Epithelial cell of alveolus of lung (primary cell): ENCODE measurements around the gene TAGLN3. TPM values are rescaled to one million over a fixed set of nuclear protein-coding genes. Genes with fewer than 3 reads are reported as not detected.

Experiments used
- total RNA-seq: library from RNA; depleted of rRNA; stranded (reverse); fragments of >200 nt; gene quantifications from 2 replicates; pipeline ENCODE4 v1.2.1, GENCODE V29; 2015

Gene TAGLN3
- total RNA-seq, result 3.2 TPM in 1 of 2 replicates, not detected in the other

GRCh38 chr3:111998636-111999483 lies at the start of gene TAGLN3:
Gene TAGLN3 (plus strand): TSS chr3:111998922. CDS start chr3:111999423, 501 bp downstream.

DNA sequence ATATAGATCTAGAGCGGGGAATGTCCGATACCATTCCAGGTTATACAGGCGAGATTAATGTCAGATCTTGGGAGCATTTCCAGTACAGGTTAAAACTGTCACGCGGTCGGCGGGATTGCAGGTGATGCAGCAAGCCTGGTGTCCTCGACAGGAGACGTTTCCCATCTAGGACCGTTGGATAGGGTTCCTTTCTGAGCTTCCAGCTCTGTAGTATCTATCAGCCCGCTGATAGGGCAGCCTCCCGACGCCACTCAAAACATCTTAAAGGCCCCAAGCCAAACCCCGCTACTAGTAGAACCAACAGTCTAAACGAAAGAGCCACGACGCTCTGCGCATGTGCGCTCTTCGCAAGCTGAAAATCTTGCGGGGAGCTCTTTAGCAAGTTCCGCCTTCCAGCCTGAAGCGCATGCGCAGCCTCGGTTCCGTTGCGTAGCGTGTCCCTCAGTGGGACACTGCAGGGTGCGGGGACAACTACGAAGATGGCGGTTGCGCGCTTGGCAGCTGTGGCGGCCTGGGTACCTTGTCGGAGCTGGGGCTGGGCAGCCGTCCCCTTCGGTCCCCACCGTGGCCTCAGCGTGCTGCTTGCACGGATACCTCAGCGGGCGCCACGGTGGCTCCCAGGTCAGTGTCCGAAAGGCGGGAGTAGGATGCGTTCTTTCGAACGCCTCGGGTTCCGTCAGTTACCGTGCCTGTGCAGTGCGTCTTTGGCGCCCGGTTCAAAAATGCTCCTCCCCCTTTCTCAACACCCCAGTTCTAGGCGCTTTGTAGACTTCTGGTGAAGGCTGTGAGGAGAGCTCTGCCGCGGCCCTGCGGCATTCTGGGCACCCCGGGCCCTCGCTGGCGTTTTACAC lies 19.9 kb upstream of the TAGLN3 start, which contains the start of gene ABHD10:
TSS of gene ABHD10 (plus strand) at position 444 of the 851 bp plus-strand sequence. CDS start at position 480, 36 bp downstream.

GRCh38 chr3:112034436-112034835 lies 35.7 kb downstream of the TAGLN3 start, which contains the start of gene TMPRSS7:
Gene TMPRSS7 (plus strand): TSS chr3:112034736. CDS start chr3:112034846, 110 bp downstream.

Other genes starting within 250 kb of the TAGLN3 start
- 32.3 and 32.5 TPM in 2 replicates for gene PHLDB2, start 139.7 kb upstream of the TAGLN3 start, total RNA-seq
- 24.7 and 30.0 TPM in 2 replicates for gene ABHD10, start 19.9 kb upstream of the TAGLN3 start, total RNA-seq
- gene TMPRSS7, start 35.8 kb downstream of the TAGLN3 start, total RNA-seq, result not detected in 2 replicates
- 1.4 and 6.6 TPM in 2 replicates for gene C3orf52, start 87.5 kb downstream of the TAGLN3 start, total RNA-seq
- gene GCSAM, start 134.3 kb downstream of the TAGLN3 start, total RNA-seq, result not detected in 2 replicates